ENCODE data around the gene DNHD1.

GRCh38 chr11:6574816-6575715 is 78.0 kb downstream of the DNHD1 start:
- TF ChIP-seq TAF1 (IDR thresholded peaks at IDR 0.05; ENCODE audit: borderline replicate concordance, insufficient read depth, low read length) (no peak), REST (IDR thresholded peaks at IDR 0.05; ENCODE audit: insufficient read depth in 1 of 2, low read depth in 2 of 2, low read length in 2 of 2) (no peak)
